Liver (tissue), 3 donors: ENCODE results near the gene PIP5K1C.

Experiments
- ATF3 ChIP-seq: IDR thresholded peaks from 2 replicates; pipeline ENCODE4 v1.6.1; 2016; ENCODE audit warnings: antibody characterized with exemption
- CTCF ChIP-seq: fragments of 150-350 bp; IDR thresholded peaks from 2 replicates; pipeline ENCODE4 v1.5.1; 2017; ENCODE audit warnings: improper control_type of control experiment, low read depth, low read length; ENCODE audit not compliant: missing input control
- FOXA2 ChIP-seq: IDR thresholded peaks from 2 replicates; pipeline ENCODE4 v1.6.1; 2016; ENCODE audit warnings: antibody characterized with exemption
- GABPA ChIP-seq, 2 donors: IDR thresholded peaks in 1 of 2; conservative IDR thresholded peaks in 1 of 2; 2 replicates each; pipeline ENCODE4 v1.6.1; 2016; ENCODE audit warnings: antibody characterized with exemption in 2 of 2, mild to moderate bottlenecking in 1 of 2, moderate library complexity in 1 of 2
- HNF4A ChIP-seq, 2 donors: conservative IDR thresholded peaks; 2 replicates each; pipeline ENCODE4 v1.6.1; 2016; ENCODE audit warnings: antibody characterized with exemption in 2 of 2, mild to moderate bottlenecking in 2 of 2
- JUND ChIP-seq, 2 donors: IDR thresholded peaks; 2 replicates each; pipeline ENCODE4 v1.6.1; 2016; ENCODE audit warnings: antibody characterized with exemption in 2 of 2
- MAX ChIP-seq: IDR thresholded peaks from 2 replicates; pipeline ENCODE4 v1.6.1; 2016; ENCODE audit warnings: antibody characterized with exemption
- RAD21 ChIP-seq, 2 donors: IDR thresholded peaks; 2 replicates each; pipeline ENCODE4 v1.6.1; 2016; ENCODE audit warnings: antibody characterized with exemption in 2 of 2, mild to moderate bottlenecking in 2 of 2
- REST ChIP-seq: IDR thresholded peaks from 2 replicates; pipeline ENCODE4 v1.6.1; 2016; ENCODE audit warnings: antibody characterized with exemption, mild to moderate bottlenecking
- SP1 ChIP-seq: IDR thresholded peaks from 2 replicates; pipeline ENCODE4 v1.6.1; 2018; ENCODE audit warnings: antibody characterized with exemption, mild to moderate bottlenecking
- YY1 ChIP-seq: IDR thresholded peaks from 2 replicates; pipeline ENCODE4 v1.6.1; 2016; ENCODE audit warnings: antibody characterized with exemption, mild to moderate bottlenecking
- ZBTB33 ChIP-seq: IDR thresholded peaks from 2 replicates; pipeline ENCODE4 v1.6.1; 2016; ENCODE audit warnings: antibody characterized with exemption
- donor health status: healthy.
- donor health status: healthy.

GRCh38 chr19:3669947-3670795 lies 30.1 kb downstream of the PIP5K1C start:
- TF ChIP-seq RAD21 (IDR thresholded peaks at IDR 0.05) (no peak), GABPA (IDR thresholded peaks at IDR 0.05 in 1 of 2, conservative IDR thresholded peaks at IDR 0.05 in 1 of 2) (no peak), CTCF (no peak), JUND (IDR thresholded peaks at IDR 0.05) (no peak), ATF3 (no peak), SP1 (no peak), REST (no peak), FOXA2 (no peak), ZBTB33 (no peak), MAX (no peak), YY1 (no peak), HNF4A (conservative IDR thresholded peaks at IDR 0.05) (no peak)
